NCI-H1417 treated with DMSO at 0.1 percent for 48 hours (cell line): ENCODE data around the gene SCN9A.
"Not testable (repeated sequence)": the region's sequence is repeated elsewhere in the genome, so short reads cannot be mapped to it uniquely, and the experiment has no call there.

Experiments
- DNase-seq: peaks from one replicate; lab custom pipeline; 2025; lab: John Stamatoyannopoulos, UW

Gene SCN9A

GRCh38 chr2:166375736-166376487 lies at the start of gene SCN9A:
SCN9A (minus strand) TSS chr2:166375944; CDS start chr2:166311756, 64,188 bp downstream.
- DNase-seq = no peak

GRCh38 chr2:166424841-166425240 lies 49.1 kb upstream of the SCN9A start:
- no peak for DNase-seq

GRCh38 chr2:166419616-166419934 lies 43.8 kb upstream of the SCN9A start:
- DNase-seq = no peak

GRCh38 chr2:166418853-166419615 lies 43.3 kb upstream of the SCN9A start:
- DNase-seq = no peak

- DNase-seq = no peak
These were observed 41.9 kb upstream of the SCN9A start for GRCh38 chr2:166417669-166418068.

GRCh38 chr2:166413255-166413654 lies 37.5 kb upstream of the SCN9A start:
- no peak for DNase-seq

- DNase-seq = no peak
These were observed 35.9 kb upstream of the SCN9A start for GRCh38 chr2:166411473-166412230.

GRCh38 chr2:166410828-166411472 lies 35.2 kb upstream of the SCN9A start:
- no peak for DNase-seq

GRCh38 chr2:166407746-166408145 lies 32.0 kb upstream of the SCN9A start:
- not testable (repeated sequence) for DNase-seq

- DNase-seq = no peak
These were observed 30.6 kb upstream of the SCN9A start for GRCh38 chr2:166406374-166406773.

- no peak for DNase-seq
These were observed 29.8 kb upstream of the SCN9A start for GRCh38 chr2:166405569-166405926.

- no peak for DNase-seq
These were observed 29.3 kb upstream of the SCN9A start for GRCh38 chr2:166404831-166405568.

- no peak for DNase-seq
These were observed 18.5 kb upstream of the SCN9A start for GRCh38 chr2:166394245-166394644.

GRCh38 chr2:166393008-166393407 lies 17.3 kb upstream of the SCN9A start:
- DNase-seq = no peak

- DNase-seq = no peak
These were observed 12.8 kb upstream of the SCN9A start for GRCh38 chr2:166388481-166389070.

GRCh38 chr2:166385313-166385712 lies 9.6 kb upstream of the SCN9A start:
- no peak for DNase-seq

- DNase-seq = no peak
These were observed 9.0 kb upstream of the SCN9A start for GRCh38 chr2:166384774-166385173.

GRCh38 chr2:166382448-166382847 lies 6.7 kb upstream of the SCN9A start:
- no peak for DNase-seq

GRCh38 chr2:166380615-166381014 lies 4.9 kb upstream of the SCN9A start:
- no peak for DNase-seq

GRCh38 chr2:166376873-166377272 lies 1.1 kb upstream of the SCN9A start:
- DNase-seq = no peak

GRCh38 chr2:166376488-166376828 lies 714 bp upstream of the SCN9A start:
- no peak for DNase-seq
